Epithelial cell of esophagus (primary cell): ENCODE results near the gene LRFN2.

Source experiments
- DNase-seq: peaks from one replicate; pipeline ENCODE4 v3.0.0; 2010; ENCODE audit warnings: low read depth
- H3K4me3 ChIP-seq: 2 replicates; pipeline ENCODE4 v1.5.1; 2011; ENCODE audit warnings: mild to moderate bottlenecking, low read length, control low read depth
- CTCF ChIP-seq: IDR thresholded peaks from 2 replicates; pipeline ENCODE4 v1.5.1; 2011; ENCODE audit warnings: low read depth, mild to moderate bottlenecking, low read length, control low read depth, inconsistent platforms; ENCODE audit not compliant: insufficient read depth; ENCODE audit errors: missing control alignments

The LRFN2 gene

GRCh38 chr6:40626886-40627285, 39.7 kb upstream of the LRFN2 start:
- peak; percentile 16 for DNase-seq
- no peak for TF ChIP-seq CTCF
- no peak overlapping the region for H3K4me3 ChIP-seq

GRCh38 chr6:40623932-40624331, 36.8 kb upstream of the LRFN2 start:
- no peak for TF ChIP-seq CTCF
- no peak for DNase-seq
- no peak overlapping the region for H3K4me3 ChIP-seq

- DNase-seq, result no peak
- H3K4me3 ChIP-seq, result no peak overlapping the region
- TF ChIP-seq CTCF, result no peak
Measured at GRCh38 chr6:40623178-40623577, 36.0 kb upstream of the LRFN2 start.

GRCh38 chr6:40620574-40621240, 33.5 kb upstream of the LRFN2 start:
- DNase-seq, result no peak
- no peak overlapping the region for H3K4me3 ChIP-seq
- no peak for TF ChIP-seq CTCF

- H3K4me3 ChIP-seq, result no peak overlapping the region
- TF ChIP-seq CTCF, result no peak
- no peak for DNase-seq
Measured at GRCh38 chr6:40614671-40615070, 27.5 kb upstream of the LRFN2 start.

GRCh38 chr6:40611912-40612311, 24.7 kb upstream of the LRFN2 start:
- H3K4me3 ChIP-seq, result no peak overlapping the region
- TF ChIP-seq CTCF, result no peak
- DNase-seq, result no peak

GRCh38 chr6:40611434-40611833, 24.3 kb upstream of the LRFN2 start:
- TF ChIP-seq CTCF, result no peak
- H3K4me3 ChIP-seq, result no peak overlapping the region
- DNase-seq, result no peak
